HEK293 (cell line): ENCODE data around the gene DIP2C.
A peak's percentile ranks its signal among the peaks of the same experiment; 100 is the strongest.

Experiments
- CTCF ChIA-PET: fragments of 350-600 bp; formaldehyde crosslinking; extraction: SDS; loops from one replicate; lab custom pipeline; 2021; ENCODE audit warnings: antibody characterized with exemption; lab: Yijun Ruan, JAX
- POLR2A ChIA-PET: fragments of 300-600 bp; formaldehyde crosslinking; extraction: SDS; loops from one replicate; lab custom pipeline; 2020; ENCODE audit warnings: antibody characterized with exemption, inconsistent platforms; lab: Yijun Ruan, JAX
- H3K27ac ChIP-seq: fragments of 200-500 bp; sonication (Bioruptor generic); 2 replicates; pipeline ENCODE4 v1.5.1; 2014; ENCODE audit warnings: low read depth, low read length, control low read depth, inconsistent platforms; ENCODE audit errors: extremely low read depth
- H3K36me3 ChIP-seq, 2 experiments: fragments of 200-500 bp in 1 of 2; sonication (Bioruptor generic) in 1 of 2; 1 replicate in 1 of 2; 2 replicates in 1 of 2; pipeline ENCODE4 v1.5.1; 2014 to 2017; ENCODE audit warnings: inconsistent platforms in 2 of 2, low read length in 2 of 2; ENCODE audit not compliant: control insufficient read depth in 2 of 2, insufficient read depth in 1 of 2
- H3K4me1 ChIP-seq: fragments of 200-500 bp; sonication (Bioruptor generic); 2 replicates; pipeline ENCODE4 v1.5.1; 2014; ENCODE audit warnings: mild to moderate bottlenecking, low read length, inconsistent platforms; ENCODE audit not compliant: control insufficient read depth, insufficient read depth
- H3K4me3 ChIP-seq: 2 replicates; pipeline ENCODE4 v1.5.1; 2011; ENCODE audit warnings: low read depth, mild to moderate bottlenecking, control low read depth, low read length, moderate library complexity
- H3K9me3 ChIP-seq: fragments of 200-500 bp; sonication (Bioruptor generic); 2 replicates; pipeline ENCODE4 v1.5.1; 2014; ENCODE audit warnings: low read depth, low read length, inconsistent platforms; ENCODE audit not compliant: control insufficient read depth, insufficient read depth
- EGR2 ChIP-seq: fragments of 450-650 bp; formaldehyde crosslinking; IDR thresholded peaks from 2 replicates; pipeline ENCODE4 v1.5.1; 2016; ENCODE audit warnings: low read depth, missing biosample characterization, missing genetic modification characterization
- FEZF1 ChIP-seq: fragments of 450-650 bp; formaldehyde crosslinking; IDR thresholded peaks from 2 replicates; pipeline ENCODE4 v1.5.1; 2016; ENCODE audit warnings: missing biosample characterization, missing genetic modification characterization
- TCF7L2 ChIP-seq: IDR thresholded peaks from 2 replicates; pipeline ENCODE4 v1.6.1; 2011; ENCODE audit warnings: low read depth, mild to moderate bottlenecking, inconsistent platforms, low read length, moderate library complexity, borderline replicate concordance
- TSHZ1 ChIP-seq: fragments of 450-650 bp; formaldehyde crosslinking; IDR thresholded peaks from 2 replicates; pipeline ENCODE4 v1.5.1; 2016; ENCODE audit warnings: missing biosample characterization, missing genetic modification characterization, borderline replicate concordance
- ZNF132 ChIP-seq: fragments of 450-650 bp; formaldehyde crosslinking; IDR thresholded peaks from 2 replicates; pipeline ENCODE4 v1.5.1; 2017; ENCODE audit warnings: missing biosample characterization, missing genetic modification characterization, borderline replicate concordance
- ZNF202 ChIP-seq: fragments of 450-650 bp; formaldehyde crosslinking; IDR thresholded peaks from 2 replicates; pipeline ENCODE4 v1.5.1; 2016; ENCODE audit warnings: missing biosample characterization, missing genetic modification characterization, borderline replicate concordance
- ZNF26 ChIP-seq: fragments of 450-650 bp; formaldehyde crosslinking; IDR thresholded peaks from 2 replicates; pipeline ENCODE4 v1.5.1; 2016; ENCODE audit warnings: missing biosample characterization, missing genetic modification characterization
- ZNF280D ChIP-seq: fragments of 450-650 bp; formaldehyde crosslinking; IDR thresholded peaks from 2 replicates; pipeline ENCODE4 v1.5.1; 2016; ENCODE audit warnings: missing biosample characterization, missing genetic modification characterization
- ZNF324 ChIP-seq: fragments of 450-650 bp; formaldehyde crosslinking; IDR thresholded peaks from 2 replicates; pipeline ENCODE4 v1.5.1; 2016; ENCODE audit warnings: missing biosample characterization, missing genetic modification characterization
- ZNF354C ChIP-seq: fragments of 450-650 bp; formaldehyde crosslinking; IDR thresholded peaks from 2 replicates; pipeline ENCODE4 v1.5.1; 2016; ENCODE audit warnings: missing biosample characterization, missing genetic modification characterization, low read depth, borderline replicate concordance
- ZNF600 ChIP-seq: fragments of 450-650 bp; formaldehyde crosslinking; IDR thresholded peaks from 2 replicates; pipeline ENCODE4 v1.5.1; 2016; ENCODE audit warnings: missing biosample characterization, missing genetic modification characterization
- ZNF624 ChIP-seq: fragments of 450-650 bp; formaldehyde crosslinking; IDR thresholded peaks from 2 replicates; pipeline ENCODE4 v1.5.1; 2017; ENCODE audit warnings: missing biosample characterization, missing genetic modification characterization
- ZNF777 ChIP-seq: fragments of 450-650 bp; formaldehyde crosslinking; IDR thresholded peaks from 2 replicates; pipeline ENCODE4 v1.5.1; 2017; ENCODE audit warnings: missing biosample characterization, missing genetic modification characterization, borderline replicate concordance
- ZNF843 ChIP-seq: fragments of 450-650 bp; formaldehyde crosslinking; IDR thresholded peaks from 2 replicates; pipeline ENCODE4 v1.5.1; 2016; ENCODE audit warnings: missing biosample characterization, missing genetic modification characterization
- ZSCAN18 ChIP-seq: fragments of 450-650 bp; formaldehyde crosslinking; IDR thresholded peaks from 2 replicates; pipeline ENCODE4 v1.5.1; 2016; ENCODE audit warnings: missing biosample characterization, missing genetic modification characterization

The DIP2C gene

GRCh38 chr10:688312-689120 is 952 bp downstream of the DIP2C start (continued):
- TF ChIP-seq ZNF324 (tag by site-specific recombination) (no peak), FEZF1 (tag by site-specific recombination) (no peak)

- no peaks in the 10 kb centered on the region for H3K9me3 ChIP-seq
- H3K4me1 ChIP-seq, result peaks cover 10% of the 10 kb centered on the region; the same call in 1 of the 2 replicates
- POLR2A ChIA-PET, result no interaction called here
- H3K27ac ChIP-seq, result no peak overlapping the region
- CTCF ChIA-PET, result interaction anchor here (0.6 kb wide), 1 partner anchor 208 kb away, joined by 3 read pairs; no protein-coding TSS in a partner anchor
- no peak overlapping the region for H3K4me3 ChIP-seq
- TF ChIP-seq TSHZ1 (tag by site-specific recombination), result no peak
- peak; percentile 68 for TF ChIP-seq ZNF600 (tag by site-specific recombination)
- peaks cover 0 to 9% of the 10 kb centered on the region in 2 experiments; a peak in 1 of 3 replicates for H3K36me3 ChIP-seq
These were observed 1.7 kb downstream of the DIP2C start for GRCh38 chr10:687583-688311.

GRCh38 chr10:686155-686931 is 3.1 kb downstream of the DIP2C start:
- CTCF ChIA-PET, result no interaction called here
- peaks cover 0 to 9% of the 10 kb centered on the region in 2 experiments; a peak in 1 of 3 replicates for H3K36me3 ChIP-seq
- H3K4me3 ChIP-seq, result no peak overlapping the region
- POLR2A ChIA-PET, result no interaction called here
- no peaks in the 10 kb centered on the region for H3K9me3 ChIP-seq
- TF ChIP-seq TCF7L2, result no peak
- TF ChIP-seq ZNF354C (tag by site-specific recombination), result no peak
- no peak for TF ChIP-seq ZNF624 (tag by site-specific recombination)
- TF ChIP-seq ZNF26, result no peak
- no peak for TF ChIP-seq ZNF280D (tag by site-specific recombination)
- TF ChIP-seq ZNF202 (tag by site-specific recombination), result peak; percentile 72; the same call in 1 of the 2 replicates
- no peak for TF ChIP-seq ZNF843 (tag by site-specific recombination)
- TF ChIP-seq ZSCAN18 (tag by site-specific recombination), result no peak
- no peak for TF ChIP-seq ZNF132 (tag by site-specific recombination)
- TF ChIP-seq ZNF777, result no peak
- peak; percentile 24; the same call in 1 of the 2 replicates for TF ChIP-seq EGR2 (tag by site-specific recombination)
- H3K27ac ChIP-seq, result no peak overlapping the region
- peaks cover 10% of the 10 kb centered on the region; the same call in 1 of the 2 replicates for H3K4me1 ChIP-seq
